Heart left ventricle (tissue), 16 donors: ENCODE data around the gene ATF6B. TPM values are rescaled to one million over a fixed set of nuclear protein-coding genes. Genes with fewer than 3 reads are reported as not detected.

Source experiments
- ATAC-seq, 4 donors: fragments of 200-7000 bp; cut with Tn5 transposase; one replicate each; pipeline ENCODE4 v1.9.1; 2020 to 2022; ENCODE audit warnings: moderate library complexity in 4 of 4, mild to moderate bottlenecking in 3 of 4, moderate number of reproducible peaks in 1 of 4
- DNase-seq, 5 donors: peaks; one replicate each; pipeline ENCODE4 v3.0.0-alpha.2; 2020
- H3K27ac ChIP-seq, 12 donors: fragments of 200-600 bp; sonication (generic) in 4 of 12; one replicate each; pipeline versions ENCODE4 v1.5.0 to v1.8.0; 2016 to 2022; ENCODE audit warnings: mild to moderate bottlenecking in 2 of 12
- H3K27me3 ChIP-seq, 9 donors: fragments of 200-600 bp; sonication (generic) in 2 of 9; one replicate each; pipeline versions ENCODE4 v1.5.1 to v1.8.0; 2016 to 2022; ENCODE audit warnings: mild to moderate bottlenecking in 3 of 9
- H3K36me3 ChIP-seq, 9 donors: fragments of 200-600 bp; sonication (generic) in 2 of 9; one replicate each; pipeline versions ENCODE4 v1.5.0 to v1.8.0; 2018 to 2022; ENCODE audit warnings: mild to moderate bottlenecking in 2 of 9
- H3K4me1 ChIP-seq, 12 donors: fragments of 200-600 bp; sonication (generic) in 4 of 12; one replicate each; pipeline versions ENCODE4 v1.5.0 to v1.8.0; 2016 to 2022; ENCODE audit warnings: mild to moderate bottlenecking in 3 of 12
- H3K4me3 ChIP-seq, 12 donors: fragments of 200-600 bp; sonication (generic) in 4 of 12; one replicate each; pipeline versions ENCODE4 v1.5.0 to v1.8.0; 2017 to 2022; ENCODE audit warnings: mild to moderate bottlenecking in 9 of 12, moderate library complexity in 4 of 12
- H3K9me3 ChIP-seq, 12 donors: fragments of 200-600 bp; sonication (generic) in 4 of 12; one replicate each; pipeline versions ENCODE4 v1.5.0 to v1.8.0; 2016 to 2022; ENCODE audit warnings: mild to moderate bottlenecking in 1 of 12
- POLR2A ChIP-seq, 2 donors: fragments of 450-650 bp; IDR thresholded peaks; one replicate each; pipeline ENCODE4 v1.6.1; 2017; ENCODE audit warnings: antibody characterized with exemption in 2 of 2, mild to moderate bottlenecking in 2 of 2, moderate library complexity in 2 of 2
- WGBS, 4 donors: extraction: QIAGEN DNeasy Blood & Tissue Kit in 2 of 4; methylation state at CpG; one replicate each; pipeline versions ENCODE4 v1.1.5 to v1.1.7; 2013 to 2018; 5-methylcytosine and 5-hydroxymethylcytosine counted together
- intact Hi-C, 10 donors: fragments of 100-400 bp; cut with DNase I; formaldehyde crosslinking; loops; one replicate each; pipeline versions ENCODE4 v1.11.1 to v1.14.2; 2022
- polyA plus RNA-seq, 2 donors: library from polyadenylated mRNA; stranded (reverse); fragments of 200-250 nt; gene quantifications; one replicate each; pipeline ENCODE4 v1.2.3, GENCODE V29; 2013
- total RNA-seq, 9 donors: library from RNA; depleted of rRNA in 2 of 9; stranded (reverse); fragments of >200 nt in 2 of 9; fragmentation: NEBNext Ultra II Directional in 3 of 9; extraction: Animal tissue kit (Norgen Biotek cat#: 25700) in 3 of 9; gene quantifications; one replicate each; pipeline versions ENCODE4 v1.1.0 to v1.2.4, GENCODE V29; 2016 to 2023
- TF ChIP-seq, protein P1 (sequence below), 12 donors: fragments of 200-600 bp; sonication (generic) in 4 of 12; IDR thresholded peaks; one replicate each; pipeline versions ENCODE4 v1.5.0 to v1.8.0; 2018 to 2022; ENCODE audit warnings: antibody characterized with exemption in 12 of 12, mild to moderate bottlenecking in 5 of 12
- donor health status: ischemic (EF 13 %, LVEDD 7.1; RV severe dilation, severe dysfunction).
- donor health status: healthy with polysubstance abuse.
- donor health status: DM: no; HTN: yes; CAD: no.
- donor health status: DM: no; HTN: no; CAD: no.
- donor health status: ischemic (EF 25% LVEDD 6.9; RV normal size, moderate dysfunction).
- donor health status: ischemic (EF 25% LVEDD 5.7; RV mildly dilated, moderate dysfunction).
- donor health status: healthy.
- donor health status: DM: yes; HTN: yes; CAD: no.
- donor health status: ischemic (EF 35%, LVEDD 5.7; RV mildly dilated, moderate dysfunction).
- donor health status: nonischemic (EF 11% LVEDD 7.7; RV severe dilation, severe dysfunction).
- donor health status: DM: yes; HTN: yes; CAD: no.
- donor health status: PGD.
- donor health status: ischemic (EF 29% LVEDD 5.4; RV normal size, mild dysfunction).
- donor health status: nonischemic (EF 23%, LVEDD 6.1; RV moderate dilation, normal function).

Gene ATF6B
- total and polyA plus RNA-seq, 11 donors, result 11.1 to 56.8 (median 28.7) TPM

DNA sequence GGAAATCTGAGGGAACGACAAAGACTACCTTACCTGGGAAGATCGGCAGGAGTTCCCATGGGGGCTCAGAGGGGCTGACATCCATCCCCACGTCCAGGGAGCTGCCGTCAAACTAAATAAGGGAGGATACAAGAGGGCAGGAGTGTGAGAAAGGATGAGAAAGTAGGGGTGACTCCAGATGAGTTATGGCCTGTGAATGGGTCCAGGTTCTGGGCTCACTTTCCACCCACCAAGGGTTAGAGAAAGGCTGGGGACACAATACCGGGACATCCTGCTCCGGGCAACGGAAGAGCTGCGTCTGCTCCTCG is 683 bp downstream of the ATF6B start:
- peaks cover 11 to 38% (median 25%) of the 10 kb centered on the region in 12 donors for H3K4me1 ChIP-seq
- WGBS, 4 donors, result 6 to 7% (median 6%) methylated on average over 9 of the region's 9 CpGs
- no peaks in the 10 kb centered on the region for H3K9me3 ChIP-seq
- H3K27me3 ChIP-seq, result no peaks in the 10 kb centered on the region
- H3K27ac ChIP-seq, result peak overlapping the region in 11 of 12 donors; percentile 77 to 94 (median 87)
- H3K4me3 ChIP-seq, result peak overlapping the region; percentile 61 to 100 (median 84)
- TF ChIP-seq POLR2A (IDR thresholded peaks at IDR 0.05), result no peak
- TF ChIP-seq, protein P1, sequence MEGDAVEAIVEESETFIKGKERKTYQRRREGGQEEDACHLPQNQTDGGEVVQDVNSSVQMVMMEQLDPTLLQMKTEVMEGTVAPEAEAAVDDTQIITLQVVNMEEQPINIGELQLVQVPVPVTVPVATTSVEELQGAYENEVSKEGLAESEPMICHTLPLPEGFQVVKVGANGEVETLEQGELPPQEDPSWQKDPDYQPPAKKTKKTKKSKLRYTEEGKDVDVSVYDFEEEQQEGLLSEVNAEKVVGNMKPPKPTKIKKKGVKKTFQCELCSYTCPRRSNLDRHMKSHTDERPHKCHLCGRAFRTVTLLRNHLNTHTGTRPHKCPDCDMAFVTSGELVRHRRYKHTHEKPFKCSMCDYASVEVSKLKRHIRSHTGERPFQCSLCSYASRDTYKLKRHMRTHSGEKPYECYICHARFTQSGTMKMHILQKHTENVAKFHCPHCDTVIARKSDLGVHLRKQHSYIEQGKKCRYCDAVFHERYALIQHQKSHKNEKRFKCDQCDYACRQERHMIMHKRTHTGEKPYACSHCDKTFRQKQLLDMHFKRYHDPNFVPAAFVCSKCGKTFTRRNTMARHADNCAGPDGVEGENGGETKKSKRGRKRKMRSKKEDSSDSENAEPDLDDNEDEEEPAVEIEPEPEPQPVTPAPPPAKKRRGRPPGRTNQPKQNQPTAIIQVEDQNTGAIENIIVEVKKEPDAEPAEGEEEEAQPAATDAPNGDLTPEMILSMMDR (IDR thresholded peaks at IDR 0.05), result no peak
- DNase-seq (no peak), ATAC-seq (no peak)
- peaks cover 0 to 48% (median 43%) of the 10 kb centered on the region in 9 donors for H3K36me3 ChIP-seq
- intact Hi-C loops, result loop anchor here in 3 of 10 donors (5.0 kb wide), 3 partner anchors 50 to 845 kb away; partner anchors contain the start of genes AGPAT1 (in 1 of the 3), GPSM3 (in 1 of the 3), PBX2 (in 1 of the 3) and RNF5 (in 1 of the 3)

DNA sequence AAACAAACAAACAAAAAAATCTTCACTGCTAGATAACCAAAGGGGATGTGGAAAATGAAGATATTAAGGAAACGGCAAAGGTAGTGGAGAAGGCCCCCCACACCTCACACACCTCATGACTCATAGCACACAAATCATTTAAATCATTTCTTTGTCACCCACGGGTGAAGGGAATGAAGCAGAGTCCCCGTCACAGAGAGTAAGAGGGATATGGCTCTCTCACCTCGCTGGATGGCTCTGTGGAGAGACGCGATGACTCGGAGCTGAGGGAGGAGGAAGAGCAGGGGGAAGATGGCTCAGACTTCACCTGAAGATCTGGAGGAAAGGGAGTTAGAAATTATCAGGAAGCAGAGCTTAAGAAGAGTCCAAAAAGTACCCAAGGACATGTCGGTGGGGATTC is 1.2 kb downstream of the ATF6B start:
- Histone ChIP-seq H3K27me3 (no peaks in the 10 kb centered on the region), H3K27ac (peak overlapping the region in 3 of 12 donors; percentile 84 to 94 (median 90)), H3K4me3 (peak overlapping the region in 9 of 12 donors; percentile 79 to 100 (median 88)), H3K36me3 (peaks cover 0 to 53% (median 47%) of the 10 kb centered on the region in 9 donors), H3K4me1 (peaks cover 11 to 38% (median 25%) of the 10 kb centered on the region in 12 donors), H3K9me3 (no peaks in the 10 kb centered on the region)
- TF ChIP-seq, protein P1 (IDR thresholded peaks at IDR 0.05), result no peak
- TF ChIP-seq POLR2A (IDR thresholded peaks at IDR 0.05), result no peak
- DNase-seq, result no peak
- ATAC-seq, result no peak
- intact Hi-C loops, result loop anchor here in 3 of 10 donors (5.0 kb wide), 3 partner anchors 50 to 845 kb away; partner anchors contain the start of genes AGPAT1 (in 1 of the 3), GPSM3 (in 1 of the 3), PBX2 (in 1 of the 3) and RNF5 (in 1 of the 3)
- 62 to 69% (median 66%) methylated on average over 8 of the region's 8 CpGs for WGBS, 4 donors

DNA sequence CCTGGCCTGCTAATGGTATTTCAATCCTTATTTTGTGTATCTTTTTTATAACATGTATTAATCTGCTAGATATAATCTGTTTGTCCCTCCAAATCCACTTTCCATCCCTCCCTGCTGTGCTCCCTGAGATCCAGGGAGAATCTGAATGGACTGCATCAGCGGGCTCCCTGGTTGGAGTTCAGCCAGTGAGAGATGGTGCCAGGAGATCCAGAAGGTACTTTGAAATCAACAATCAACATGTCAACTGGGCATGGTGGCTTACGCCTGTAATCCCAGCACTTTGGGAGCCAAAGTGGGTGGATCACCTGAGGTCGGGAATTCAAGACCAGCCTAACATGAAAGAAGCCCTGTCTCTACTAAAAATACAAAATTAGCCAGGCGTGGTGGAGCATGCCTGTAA is 4.4 kb downstream of the ATF6B start:
- Histone ChIP-seq H3K9me3 (no peaks in the 10 kb centered on the region), H3K27me3 (no peaks in the 10 kb centered on the region), H3K36me3 (peaks cover 0 to 83% (median 76%) of the 10 kb centered on the region in 9 donors), H3K4me1 (peaks cover 4 to 33% (median 23%) of the 10 kb centered on the region in 12 donors), H3K4me3 (no peak overlapping the region), H3K27ac (no peak overlapping the region)
- TF ChIP-seq, protein P1 (IDR thresholded peaks at IDR 0.05), result no peak
- TF ChIP-seq POLR2A (IDR thresholded peaks at IDR 0.05), result no peak
- ATAC-seq, result no peak
- DNase-seq, result no peak
- intact Hi-C loops, result loop anchor here in 2 of 10 donors (5.0 kb wide), 2 partner anchors 36 to 44 kb away; no protein-coding TSS in a partner anchor
- WGBS, 4 donors, result 78 to 88% (median 83%) methylated on average over 4 of the region's 4 CpGs

DNA sequence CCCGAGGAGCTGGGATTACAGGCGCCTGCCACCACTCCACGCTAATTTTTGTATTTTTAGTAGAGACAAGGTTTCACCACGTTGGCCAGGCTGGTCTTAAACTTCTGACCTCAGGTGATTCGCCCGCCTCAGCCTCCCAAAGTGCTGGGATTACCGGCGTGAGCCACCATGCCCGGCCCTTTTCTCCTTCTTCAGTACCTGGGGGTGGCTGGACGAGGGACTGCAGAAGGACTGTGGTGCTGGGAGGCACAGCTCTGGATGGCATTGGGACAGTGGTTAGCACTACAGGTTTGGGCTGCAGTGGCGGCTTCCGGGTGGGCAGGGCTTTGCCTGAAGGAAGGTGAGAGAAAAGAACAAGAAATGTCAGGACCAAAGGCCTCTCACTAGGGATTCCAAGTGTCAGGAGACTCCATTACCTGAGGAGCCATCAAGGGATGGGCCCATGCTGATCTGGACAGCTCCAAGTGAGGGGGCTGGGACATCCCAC is 7.4 kb downstream of the ATF6B start:
- no peaks in the 10 kb centered on the region for H3K27me3 ChIP-seq
- ATAC-seq, result no peak

More for the DNA sequence above, 7.4 kb downstream of the ATF6B start:
- Histone ChIP-seq H3K27ac (no peak overlapping the region), H3K36me3 (peaks cover 0 to 100% (median 92%) of the 10 kb centered on the region in 9 donors), H3K9me3 (no peaks in the 10 kb centered on the region), H3K4me1 (peaks cover 0 to 18% (median 10%) of the 10 kb centered on the region in 12 donors), H3K4me3 (no peak overlapping the region)
- 91 to 95% (median 94%) methylated on average over 12 of the region's 12 CpGs for WGBS, 4 donors
- DNase-seq, result no peak
- intact Hi-C loops, result loop anchor here in 2 of 10 donors (5.0 kb wide), 2 partner anchors 33 to 47 kb away; no protein-coding TSS in a partner anchor
- TF ChIP-seq, protein P1 (IDR thresholded peaks at IDR 0.05), result no peak
- TF ChIP-seq POLR2A (IDR thresholded peaks at IDR 0.05), result no peak
